Measurements from ENCODE around the gene UBE3C.

DNA sequence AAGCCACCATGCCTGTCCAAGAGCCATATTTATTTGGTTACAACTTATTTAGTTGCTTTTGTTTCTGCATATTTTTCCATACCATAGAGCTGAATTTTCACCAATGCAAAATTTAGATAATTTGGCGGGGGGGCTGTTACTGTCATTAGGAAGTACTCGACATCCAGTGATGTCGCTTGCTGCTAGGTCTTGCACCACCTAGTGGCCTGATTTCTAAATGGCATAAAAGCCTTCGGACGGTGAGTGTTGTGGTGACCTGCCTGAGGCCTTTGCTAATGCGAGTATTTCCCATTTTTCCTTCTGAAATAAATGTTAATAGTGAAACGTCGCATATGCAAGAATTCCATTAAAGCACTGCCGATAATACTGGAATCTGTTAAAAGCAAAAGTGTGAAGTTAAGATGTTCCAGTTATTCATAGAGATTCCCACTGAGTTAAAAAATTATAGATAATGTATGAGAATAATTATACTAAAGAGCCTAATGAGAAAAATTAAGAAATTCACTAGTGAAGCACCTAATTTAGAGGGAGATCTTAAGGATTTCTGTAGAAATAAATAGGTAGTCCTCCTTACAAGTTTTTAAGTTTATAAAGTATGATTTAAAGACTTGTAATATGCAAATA lies 112.0 kb downstream of the UBE3C start:
- TF ChIP-seq GATA2 (IDR thresholded peaks at IDR 0.05; ENCODE audit: low read depth, low read length): no peak
- TF ChIP-seq GATA3 (IDR thresholded peaks at IDR 0.05; ENCODE audit: low read depth, low read length): no peak
